ENCODE results near the gene METTL26. TPM values are rescaled to one million over a fixed set of nuclear protein-coding genes. Genes with fewer than 3 reads are reported as not detected.

The METTL26 gene
- total RNA-seq, 6 experiments from 2014 or later: 91.6 to 115 (median 105) TPM

DNA sequence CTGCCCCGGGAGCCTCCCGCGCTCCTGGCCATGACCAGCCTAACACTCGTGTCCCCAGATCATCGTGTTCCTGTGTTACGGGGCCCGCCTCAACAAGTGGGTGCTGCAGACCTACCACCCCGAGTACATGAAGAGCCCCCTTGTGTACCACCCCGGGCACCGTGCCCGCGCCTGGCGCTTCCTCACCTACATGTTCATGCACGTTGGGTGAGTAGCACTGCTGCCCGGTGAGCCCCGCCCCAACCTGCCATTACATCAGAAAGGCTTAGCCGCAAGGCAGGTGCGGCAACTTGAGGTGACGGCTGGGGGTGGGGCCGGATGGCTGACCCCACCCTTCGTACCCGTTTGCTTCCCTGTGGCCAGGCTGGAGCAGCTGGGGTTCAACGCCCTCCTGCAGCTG is 40.8 kb upstream of the METTL26 start:
- H3K27ac Mint-ChIP-seq: no peak overlapping the region

GRCh38 chr16:676565-676902 is 40.4 kb upstream of the METTL26 start:
- H3K4me3 Mint-ChIP-seq: no peak overlapping the region
- no peak for DNase-seq
- no peaks in the 10 kb centered on the region for H3K9me3 Mint-ChIP-seq
- TF ChIP-seq, protein P1, sequence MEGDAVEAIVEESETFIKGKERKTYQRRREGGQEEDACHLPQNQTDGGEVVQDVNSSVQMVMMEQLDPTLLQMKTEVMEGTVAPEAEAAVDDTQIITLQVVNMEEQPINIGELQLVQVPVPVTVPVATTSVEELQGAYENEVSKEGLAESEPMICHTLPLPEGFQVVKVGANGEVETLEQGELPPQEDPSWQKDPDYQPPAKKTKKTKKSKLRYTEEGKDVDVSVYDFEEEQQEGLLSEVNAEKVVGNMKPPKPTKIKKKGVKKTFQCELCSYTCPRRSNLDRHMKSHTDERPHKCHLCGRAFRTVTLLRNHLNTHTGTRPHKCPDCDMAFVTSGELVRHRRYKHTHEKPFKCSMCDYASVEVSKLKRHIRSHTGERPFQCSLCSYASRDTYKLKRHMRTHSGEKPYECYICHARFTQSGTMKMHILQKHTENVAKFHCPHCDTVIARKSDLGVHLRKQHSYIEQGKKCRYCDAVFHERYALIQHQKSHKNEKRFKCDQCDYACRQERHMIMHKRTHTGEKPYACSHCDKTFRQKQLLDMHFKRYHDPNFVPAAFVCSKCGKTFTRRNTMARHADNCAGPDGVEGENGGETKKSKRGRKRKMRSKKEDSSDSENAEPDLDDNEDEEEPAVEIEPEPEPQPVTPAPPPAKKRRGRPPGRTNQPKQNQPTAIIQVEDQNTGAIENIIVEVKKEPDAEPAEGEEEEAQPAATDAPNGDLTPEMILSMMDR (IDR thresholded peaks at IDR 0.05): no peak
- peaks cover 5% of the 10 kb centered on the region for H3K27me3 Mint-ChIP-seq (ENCODE audit: insufficient read depth)
- H3K36me3 Mint-ChIP-seq (ENCODE audit: low read depth): peaks cover 3% of the 10 kb centered on the region; the same call in 1 of the 2 replicates
- peaks cover 7% of the 10 kb centered on the region for H3K4me1 Mint-ChIP-seq (ENCODE audit: low read depth)
- H3K27ac Mint-ChIP-seq: no peak overlapping the region

More for the DNA sequence above, 40.8 kb upstream of the METTL26 start:
- Mint-ChIP-seq H3K9me3 (no peaks in the 10 kb centered on the region), H3K27me3 (ENCODE audit: insufficient read depth) (peaks cover 5% of the 10 kb centered on the region), H3K4me1 (ENCODE audit: low read depth) (peaks cover 10% of the 10 kb centered on the region), H3K36me3 (ENCODE audit: low read depth) (peaks cover 7% of the 10 kb centered on the region; the same call in 1 of the 2 replicates), H3K4me3 (no peak overlapping the region)
- TF ChIP-seq, protein P1 (IDR thresholded peaks at IDR 0.05): no peak
- no peak for DNase-seq

GRCh38 chr16:675884-676564 is 39.9 kb upstream of the METTL26 start:
- H3K27ac Mint-ChIP-seq: no peak overlapping the region
- no peak for DNase-seq
- H3K27me3 Mint-ChIP-seq (ENCODE audit: insufficient read depth): peaks cover 5% of the 10 kb centered on the region
- no peaks in the 10 kb centered on the region for H3K36me3 Mint-ChIP-seq (ENCODE audit: low read depth)
- TF ChIP-seq, protein P1 (IDR thresholded peaks at IDR 0.05): no peak
- no peaks in the 10 kb centered on the region for H3K9me3 Mint-ChIP-seq
- H3K4me3 Mint-ChIP-seq: no peak overlapping the region
- peaks cover 2% of the 10 kb centered on the region for H3K4me1 Mint-ChIP-seq (ENCODE audit: low read depth)

GRCh38 chr16:674968-675883 is 39.1 kb upstream of the METTL26 start, which contains the start of gene RHBDL1:
Gene RHBDL1, plus strand, starts transcription at chr16:675671. Its CDS starts 120 bp downstream, at chr16:675791.
- Mint-ChIP-seq H3K4me3 (no peak within 1 kb of the TSS), H3K4me1 (ENCODE audit: low read depth) (no peaks in the 10 kb centered on the region), H3K27me3 (ENCODE audit: insufficient read depth) (peaks cover 5% of the 10 kb centered on the region), H3K27ac (peak within 1 kb of the TSS; percentile 18; the same call in 1 of the 2 replicates), H3K9me3 (no peaks in the 10 kb centered on the region), H3K36me3 (ENCODE audit: low read depth) (no peaks in the 10 kb centered on the region)
- peak; percentile 24 for DNase-seq
- TF ChIP-seq, protein P1 (IDR thresholded peaks at IDR 0.05): no peak

DNA sequence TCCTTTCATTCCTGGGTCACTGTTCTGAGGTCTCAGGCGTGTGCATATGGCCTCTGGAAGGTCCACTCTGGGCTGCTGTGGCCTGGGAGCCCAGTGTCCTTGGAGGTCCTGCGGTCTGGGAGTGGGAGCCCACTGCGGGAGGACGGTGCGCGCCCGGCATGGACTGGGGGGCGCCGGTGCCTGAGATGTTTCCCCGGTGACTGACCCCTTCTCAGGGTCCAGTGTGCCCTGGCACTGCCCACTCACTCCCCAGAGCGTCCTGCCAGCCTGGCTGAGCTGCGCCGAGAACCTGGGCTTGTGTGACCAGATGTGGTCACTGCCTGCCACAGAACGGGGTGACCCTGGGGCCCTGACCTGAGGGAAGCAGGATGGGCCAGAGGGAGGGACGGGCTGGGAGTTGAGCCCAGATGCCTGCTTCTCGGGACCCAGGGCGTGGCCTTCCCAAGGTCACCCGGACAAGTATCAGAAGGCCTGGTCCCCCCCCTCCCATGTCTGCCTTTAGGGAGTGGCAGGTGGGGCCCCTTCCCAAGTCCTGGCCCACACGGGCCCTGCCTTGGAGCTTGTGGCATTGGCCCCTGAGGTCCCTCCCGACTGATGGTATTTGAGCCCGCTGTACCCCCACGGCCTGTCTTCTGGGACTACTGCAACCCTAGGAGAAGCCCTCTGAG is 38.2 kb upstream of the METTL26 start:
- Mint-ChIP-seq H3K36me3 (ENCODE audit: low read depth) (no peaks in the 10 kb centered on the region), H3K4me1 (ENCODE audit: low read depth) (no peaks in the 10 kb centered on the region), H3K4me3 (no peak overlapping the region), H3K9me3 (no peaks in the 10 kb centered on the region), H3K27ac (no peak overlapping the region), H3K27me3 (ENCODE audit: insufficient read depth) (peaks cover 3% of the 10 kb centered on the region)
- TF ChIP-seq, protein P1 (IDR thresholded peaks at IDR 0.05): no peak
- no peak for DNase-seq
